Breast epithelium (tissue), 4 donors: ENCODE data around the gene PHC2. TPM values are rescaled to one million over a fixed set of nuclear protein-coding genes. Genes with fewer than 3 reads are reported as not detected.

Experiments
- DNase-seq, 2 donors: peaks; one replicate each; pipeline ENCODE4 v3.0.0-alpha.2; 2019; ENCODE audit warnings: low spot score in 2 of 2
- H3K27ac ChIP-seq, 2 donors: fragments of 200-600 bp; sonication (generic) in 1 of 2; one replicate each; pipeline ENCODE4 v1.5.1; 2016 to 2019; ENCODE audit warnings: mild to moderate bottlenecking in 1 of 2
- H3K27me3 ChIP-seq, 2 donors: fragments of 200-600 bp; sonication (generic) in 1 of 2; one replicate each; pipeline versions ENCODE4 v1.5.1 to v1.6.0; 2017 to 2019; ENCODE audit warnings: control low read depth in 1 of 2, mild to moderate bottlenecking in 1 of 2
- H3K36me3 ChIP-seq: fragments of 200-600 bp; one replicate; pipeline ENCODE4 v1.5.1; 2019
- H3K4me1 ChIP-seq, 2 donors: fragments of 200-600 bp; sonication (generic); one replicate each; pipeline ENCODE4 v1.5.1; 2016 to 2019; ENCODE audit warnings: control low read depth in 1 of 2
- H3K4me3 ChIP-seq, 3 donors: fragments of 200-600 bp; sonication (generic); 1 replicate in 2 of 3; 2 replicates in 1 of 3; pipeline ENCODE4 v1.5.1; 2016 to 2019; ENCODE audit warnings: mild to moderate bottlenecking in 3 of 3, moderate library complexity in 2 of 3
- H3K9me3 ChIP-seq, 2 donors: fragments of 200-600 bp; sonication (generic) in 1 of 2; one replicate each; pipeline ENCODE4 v1.5.1; 2016 to 2019; ENCODE audit warnings: control low read depth in 1 of 2
- POLR2A ChIP-seq: fragments of 450-650 bp; IDR thresholded peaks from one replicate; pipeline ENCODE4 v1.6.1; 2016; ENCODE audit warnings: antibody characterized with exemption, mild to moderate bottlenecking, moderate library complexity
- POLR2AphosphoS5 ChIP-seq, 3 donors: sonication (generic); formaldehyde crosslinking; IDR thresholded peaks; one replicate each; pipeline ENCODE4 v1.6.1; 2017; ENCODE audit warnings: antibody characterized with exemption in 3 of 3
- intact Hi-C: fragments of 100-400 bp; cut with DNase I; formaldehyde crosslinking; loops from one replicate; pipeline ENCODE4 v1.15.1; 2023; ENCODE audit warnings: low total_unique reads
- total RNA-seq, 3 donors: library from RNA; depleted of rRNA; stranded (reverse); fragments of >200 nt; gene quantifications; one replicate each; pipeline ENCODE4 v1.1.0, GENCODE V29; 2016
- TF ChIP-seq, protein P1 (sequence below), 3 donors: fragments of 450-650 bp; IDR thresholded peaks; one replicate each; pipeline ENCODE4 v1.5.1; 2016 to 2017; ENCODE audit warnings: antibody characterized with exemption in 3 of 3, mild to moderate bottlenecking in 3 of 3, moderate library complexity in 3 of 3

Gene PHC2, protein sequence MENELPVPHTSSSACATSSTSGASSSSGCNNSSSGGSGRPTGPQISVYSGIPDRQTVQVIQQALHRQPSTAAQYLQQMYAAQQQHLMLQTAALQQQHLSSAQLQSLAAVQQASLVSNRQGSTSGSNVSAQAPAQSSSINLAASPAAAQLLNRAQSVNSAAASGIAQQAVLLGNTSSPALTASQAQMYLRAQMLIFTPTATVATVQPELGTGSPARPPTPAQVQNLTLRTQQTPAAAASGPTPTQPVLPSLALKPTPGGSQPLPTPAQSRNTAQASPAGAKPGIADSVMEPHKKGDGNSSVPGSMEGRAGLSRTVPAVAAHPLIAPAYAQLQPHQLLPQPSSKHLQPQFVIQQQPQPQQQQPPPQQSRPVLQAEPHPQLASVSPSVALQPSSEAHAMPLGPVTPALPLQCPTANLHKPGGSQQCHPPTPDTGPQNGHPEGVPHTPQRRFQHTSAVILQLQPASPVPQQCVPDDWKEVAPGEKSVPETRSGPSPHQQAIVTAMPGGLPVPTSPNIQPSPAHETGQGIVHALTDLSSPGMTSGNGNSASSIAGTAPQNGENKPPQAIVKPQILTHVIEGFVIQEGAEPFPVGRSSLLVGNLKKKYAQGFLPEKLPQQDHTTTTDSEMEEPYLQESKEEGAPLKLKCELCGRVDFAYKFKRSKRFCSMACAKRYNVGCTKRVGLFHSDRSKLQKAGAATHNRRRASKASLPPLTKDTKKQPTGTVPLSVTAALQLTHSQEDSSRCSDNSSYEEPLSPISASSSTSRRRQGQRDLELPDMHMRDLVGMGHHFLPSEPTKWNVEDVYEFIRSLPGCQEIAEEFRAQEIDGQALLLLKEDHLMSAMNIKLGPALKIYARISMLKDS
- 100 to 1,000 TPM; 103 to 214 (median 134) TPM for total RNA-seq

DNA sequence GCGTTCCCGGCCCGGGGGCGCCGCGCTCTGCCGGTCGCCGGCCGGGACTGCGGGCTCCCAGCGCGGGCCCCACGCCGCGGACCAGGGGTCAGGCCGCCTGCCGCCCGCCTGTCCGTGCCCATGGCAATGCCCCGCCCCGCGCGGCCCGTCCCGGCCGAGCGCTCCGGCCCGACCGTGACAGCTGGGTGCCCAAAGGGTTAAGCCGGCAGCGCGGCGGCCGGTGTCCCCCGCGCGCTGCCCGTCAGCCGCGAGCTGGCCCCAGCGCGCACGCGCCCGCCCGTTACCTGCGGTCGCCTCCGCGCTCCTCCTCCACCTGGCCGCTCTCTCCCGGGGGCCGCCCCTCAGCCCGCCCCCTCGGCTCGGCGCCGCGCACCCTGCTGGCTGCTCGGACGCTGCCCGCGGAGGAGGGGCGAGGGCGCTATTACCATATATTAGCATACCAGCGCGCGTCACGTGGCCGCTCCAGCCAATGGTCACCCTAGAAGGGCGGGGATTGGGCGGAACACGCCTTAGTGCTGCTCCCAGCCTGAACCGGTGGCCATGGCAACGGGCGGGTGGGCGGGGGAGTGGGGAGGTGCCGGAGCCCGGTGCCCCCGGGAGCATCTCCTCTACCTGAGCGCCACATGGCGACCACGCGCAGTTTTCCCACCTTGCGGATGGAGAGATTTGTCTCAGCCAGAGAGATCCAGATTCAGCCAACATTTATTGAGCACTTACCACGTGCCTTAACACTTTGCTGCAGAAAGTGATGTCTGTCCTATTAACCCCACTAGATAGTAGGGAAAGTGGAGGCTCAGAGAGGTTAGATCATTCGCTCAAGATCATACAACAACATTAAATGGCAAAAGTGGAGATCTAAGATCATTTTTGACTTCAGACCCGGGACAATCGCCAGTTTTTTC, at the start of gene PHC2:
PHC2 (minus strand) TSS at position 404 of the 902 bp plus-strand sequence. CDS start 55,556 bp downstream, outside the sequence.
- H3K4me3 ChIP-seq: peak within 1 kb of the TSS; percentile 62 to 89 (median 78)
- TF ChIP-seq, protein P1, sequence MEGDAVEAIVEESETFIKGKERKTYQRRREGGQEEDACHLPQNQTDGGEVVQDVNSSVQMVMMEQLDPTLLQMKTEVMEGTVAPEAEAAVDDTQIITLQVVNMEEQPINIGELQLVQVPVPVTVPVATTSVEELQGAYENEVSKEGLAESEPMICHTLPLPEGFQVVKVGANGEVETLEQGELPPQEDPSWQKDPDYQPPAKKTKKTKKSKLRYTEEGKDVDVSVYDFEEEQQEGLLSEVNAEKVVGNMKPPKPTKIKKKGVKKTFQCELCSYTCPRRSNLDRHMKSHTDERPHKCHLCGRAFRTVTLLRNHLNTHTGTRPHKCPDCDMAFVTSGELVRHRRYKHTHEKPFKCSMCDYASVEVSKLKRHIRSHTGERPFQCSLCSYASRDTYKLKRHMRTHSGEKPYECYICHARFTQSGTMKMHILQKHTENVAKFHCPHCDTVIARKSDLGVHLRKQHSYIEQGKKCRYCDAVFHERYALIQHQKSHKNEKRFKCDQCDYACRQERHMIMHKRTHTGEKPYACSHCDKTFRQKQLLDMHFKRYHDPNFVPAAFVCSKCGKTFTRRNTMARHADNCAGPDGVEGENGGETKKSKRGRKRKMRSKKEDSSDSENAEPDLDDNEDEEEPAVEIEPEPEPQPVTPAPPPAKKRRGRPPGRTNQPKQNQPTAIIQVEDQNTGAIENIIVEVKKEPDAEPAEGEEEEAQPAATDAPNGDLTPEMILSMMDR (IDR thresholded peaks at IDR 0.05): peak in 1 of 3 donors; percentile 13
- no peak for TF ChIP-seq POLR2A
- H3K27me3 ChIP-seq: no peaks in the 10 kb centered on the region
- peak within 1 kb of the TSS; percentile 74 to 90 for H3K27ac ChIP-seq
- H3K4me1 ChIP-seq: no peaks in the 10 kb centered on the region
- peak; percentile 97 to 98 for DNase-seq
- no peaks in the 10 kb centered on the region for H3K9me3 ChIP-seq
- intact Hi-C loops: no loop called here
- H3K36me3 ChIP-seq: no peaks in the 10 kb centered on the region

DNA sequence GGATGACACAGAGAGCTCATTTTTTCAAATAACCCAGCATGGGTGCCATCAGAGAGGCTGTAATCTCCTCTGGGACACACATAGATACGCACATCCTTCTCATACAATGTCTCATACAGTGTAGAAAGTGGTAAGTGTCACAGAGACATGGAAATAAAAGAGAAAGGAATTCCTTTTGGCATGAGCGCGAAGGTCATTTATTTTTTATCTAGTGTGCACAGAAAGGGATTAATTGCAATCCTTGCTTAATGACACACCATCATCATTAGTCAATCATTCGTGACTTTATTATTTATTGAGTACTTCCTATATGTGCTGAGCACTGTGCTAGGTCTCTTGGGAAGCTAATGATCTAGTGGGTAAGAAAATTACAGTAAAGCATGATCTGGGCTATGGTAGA, 46.6 kb upstream of the PHC2 start:
- no peak for TF ChIP-seq POLR2AphosphoS5 (IDR thresholded peaks at IDR 0.05)
- TF ChIP-seq, protein P1 (IDR thresholded peaks at IDR 0.05): no peak
- TF ChIP-seq POLR2A: no peak
- intact Hi-C loops: no loop called here
- no peak overlapping the region for H3K4me3 ChIP-seq

DNA sequence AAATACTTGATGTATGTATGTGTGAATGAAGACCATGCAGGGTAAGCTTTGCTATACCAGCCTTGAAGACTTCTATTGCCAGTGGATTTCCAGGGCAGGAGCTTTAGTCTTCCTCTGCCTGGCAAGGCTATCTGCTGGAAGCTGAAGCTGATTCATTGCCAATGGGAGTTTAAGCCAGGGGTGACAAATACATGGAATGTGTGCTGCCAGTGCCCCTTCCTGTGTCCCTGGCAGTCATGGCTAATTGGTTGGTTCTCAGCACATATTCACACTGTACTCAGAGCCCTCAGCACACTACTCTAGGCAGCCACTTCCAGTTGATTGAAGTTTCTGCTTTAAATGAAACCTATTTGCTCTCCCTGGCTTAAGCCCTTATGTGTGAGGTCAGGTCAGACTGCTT, 43.0 kb upstream of the PHC2 start:
- TF ChIP-seq POLR2A: no peak
- TF ChIP-seq POLR2AphosphoS5 (IDR thresholded peaks at IDR 0.05): no peak
- TF ChIP-seq, protein P1 (IDR thresholded peaks at IDR 0.05): no peak
- intact Hi-C loops: no loop called here
- DNase-seq: no peak
- H3K27ac ChIP-seq: no peak overlapping the region
- H3K27me3 ChIP-seq: no peaks in the 10 kb centered on the region
- no peaks in the 10 kb centered on the region for H3K36me3 ChIP-seq
- H3K4me1 ChIP-seq: peaks cover 0 to 3% of the 10 kb centered on the region in 2 donors
- no peak overlapping the region for H3K4me3 ChIP-seq
- no peaks in the 10 kb centered on the region for H3K9me3 ChIP-seq

More for the DNA sequence above, 46.6 kb upstream of the PHC2 start:
- DNase-seq: no peak
- Histone ChIP-seq H3K4me1 (no peaks in the 10 kb centered on the region), H3K27ac (no peak overlapping the region), H3K27me3 (no peaks in the 10 kb centered on the region), H3K9me3 (no peaks in the 10 kb centered on the region), H3K36me3 (no peaks in the 10 kb centered on the region)

DNA sequence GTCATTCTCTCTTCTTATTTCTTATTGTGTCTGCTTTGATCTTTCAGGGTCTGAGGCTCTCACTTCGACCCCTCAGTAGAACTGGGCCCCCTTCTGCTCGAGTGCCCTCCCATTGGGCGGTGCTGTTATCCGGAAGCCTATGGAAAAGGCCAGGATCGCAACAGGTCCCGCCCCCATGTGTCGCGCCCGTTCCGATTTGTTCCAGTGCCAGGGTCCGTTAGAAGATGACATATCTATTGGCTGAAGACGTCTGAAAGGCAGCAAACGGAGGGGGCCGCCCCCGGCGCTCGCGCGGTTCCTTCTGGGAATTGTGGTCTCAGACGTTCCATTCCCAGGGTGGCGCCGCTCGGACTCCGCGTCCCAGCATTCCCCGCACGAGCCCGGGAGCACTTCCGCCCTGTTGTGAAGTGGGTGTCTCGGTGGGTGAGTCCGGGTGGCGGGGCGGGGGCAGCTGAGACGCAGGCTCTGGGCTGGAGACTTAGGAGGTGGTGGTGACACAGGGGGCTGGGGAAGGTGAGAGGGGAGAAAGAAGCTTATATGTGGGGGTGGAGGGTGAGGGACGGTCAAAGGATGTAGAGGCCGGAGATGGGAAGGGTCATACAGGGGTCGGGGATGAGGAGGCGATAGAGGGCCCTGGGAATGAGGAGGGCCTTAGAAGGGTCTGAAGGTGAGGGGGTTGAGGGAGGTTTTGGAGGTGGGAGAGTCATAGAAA, 41.5 kb upstream of the PHC2 start, which contains the start of gene ZSCAN20:
ZSCAN20 (plus strand) TSS at position 377 of the 712 bp plus-strand sequence. CDS start 6,644 bp downstream, outside the sequence.
- H3K27ac ChIP-seq: peak within 1 kb of the TSS; percentile 75 to 77

More for the DNA sequence above, 41.5 kb upstream of the PHC2 start, which contains the start of gene ZSCAN20:
- peak within 1 kb of the TSS; percentile 54 to 67 (median 62) for H3K4me3 ChIP-seq
- peak; percentile 98 for DNase-seq
- no peaks in the 10 kb centered on the region for H3K36me3 ChIP-seq
- no peaks in the 10 kb centered on the region for H3K27me3 ChIP-seq
- peak; percentile 66 to 77 (median 67) for TF ChIP-seq POLR2AphosphoS5 (IDR thresholded peaks at IDR 0.05)
- no peak for TF ChIP-seq POLR2A
- TF ChIP-seq, protein P1 (IDR thresholded peaks at IDR 0.05): no peak
- intact Hi-C loops: no loop called here
- H3K4me1 ChIP-seq: peaks cover 0 to 3% of the 10 kb centered on the region in 2 donors
- no peaks in the 10 kb centered on the region for H3K9me3 ChIP-seq
